ENCODE data around the gene C9orf40. TPM values are rescaled to one million over a fixed set of nuclear protein-coding genes. Genes with fewer than 3 reads are reported as not detected.

Gene C9orf40
- total RNA-seq (2012; rRNA removed) (0.36 and 1.7 TPM in 2 replicates), polyA plus RNA-seq (2012; rRNA removed) (1.9 TPM in 2 replicates), Bru-seq, nascent RNA (percentile 47 among the genes with signal in this experiment), BruChase-seq, experiment 1, labeled RNA remaining after a 6-hour chase (percentile 42 among the genes with signal in this experiment), BruChase-seq, experiment 2, labeled RNA remaining after a 2-hour chase (percentile 38 among the genes with signal in this experiment)
- polyA plus RNA-seq (2012; cell fraction: cytosol; rRNA removed) = 1.0 and 2.4 TPM in 2 replicates
- 0.62 and 2.0 TPM in 2 replicates for polyA plus RNA-seq (2012; cell fraction: nucleus; rRNA removed; ENCODE audit: low replicate concordance)
- long read RNA-seq, transcript C9orf40-201 (2 exons, 2,327 nt) = major isoform, 10 of 11 reads
- long read RNA-seq, partial matches to known transcripts = 0 of 11 reads
- long read RNA-seq, other reads (novel, unspliced or antisense) = 1 of 11 reads

- Histone ChIP-seq H2BK120ac (ENCODE audit: low read depth, low read length) (peak within 1 kb of the TSS; percentile 54), H2AK9ac (replicated peaks; ENCODE audit: low read depth, low read length, poor library complexity) (peak within 1 kb of the TSS; percentile 92), H3K4me1 (ENCODE audit: control insufficient read depth, insufficient read depth, low read length) (no peaks in the 10 kb centered on the region), H2BK20ac (ENCODE audit: low read depth, low read length) (no peak within 1 kb of the TSS), H3K14ac (replicated peaks; ENCODE audit: low read depth, low read length) (peak within 1 kb of the TSS; percentile 64), H3K23ac (ENCODE audit: low read depth, low read length) (peak within 1 kb of the TSS; percentile 93; the same call in 1 of the 2 replicates), H4K20me1 (ENCODE audit: insufficient read depth, low read length) (no peaks in the 10 kb centered on the region), H3K18ac (ENCODE audit: low read depth, low read length) (peak within 1 kb of the TSS; percentile 95), H3K4me3 (ENCODE audit: insufficient read depth, low read depth, low read length) (peak within 1 kb of the TSS; percentile 100), H3K4ac (ENCODE audit: low read depth, low read length) (peak within 1 kb of the TSS; percentile 61), H2BK5ac (ENCODE audit: low read depth, low read length, poor library complexity, severe bottlenecking) (peak within 1 kb of the TSS; percentile 80), H2BK15ac (ENCODE audit: low read depth, low read length) (0 out of 3 replicates have a peak within 1 kb of the TSS, but pooled peaks have one; percentile 11), H3K36me3 (ENCODE audit: control insufficient read depth, insufficient read depth, low read length) (no peaks in the 10 kb centered on the region), H4K8ac (ENCODE audit: low read depth in 2 of 2, low read length in 2 of 2) (peak within 1 kb of the TSS; percentile 87 to 89), H3K9me1 (ENCODE audit: insufficient read depth, low read length) (no peaks in the 10 kb centered on the region), H3K4me2 (ENCODE audit: low read depth, low read length) (peak within 1 kb of the TSS; percentile 92), H3K27ac (ENCODE audit: insufficient read depth, low read length) (peak within 1 kb of the TSS; percentile 82), H2AK5ac (ENCODE audit: low read depth, low read length) (peak within 1 kb of the TSS; percentile 35; the same call in 1 of the 2 replicates), H3K9ac (ENCODE audit: low read depth, low read length) (peak within 1 kb of the TSS; percentile 93), H3K79me1 (ENCODE audit: low read depth in 1 of 2, low read length in 2 of 2) (peaks cover 11 to 16% of the 10 kb centered on the region in 2 experiments), H3K9me3 (ENCODE audit: control insufficient read depth, insufficient read depth, low read length) (no peaks in the 10 kb centered on the region), H3K27me3 (ENCODE audit: control insufficient read depth, insufficient read depth, low read length) (no peaks in the 10 kb centered on the region), H2AFZ (replicated peaks; ENCODE audit: low read length, poor library complexity) (peak within 1 kb of the TSS; percentile 99), H4K91ac (ENCODE audit: insufficient read depth, low read depth, low read length) (peak within 1 kb of the TSS; percentile 33; the same call in 1 of the 2 replicates), H3K56ac (ENCODE audit: extremely low read depth, insufficient read depth, low read length) (peak within 1 kb of the TSS; percentile 61), H4K5ac (ENCODE audit: low read depth, low read length) (peak within 1 kb of the TSS; percentile 10; the same call in 1 of the 2 replicates)
- WGBS, 2 experiments (ENCODE audit: extremely low coverage in 2 of 2, insufficient read length in 1 of 2) = 1% methylated on average over 75 of the region's 125 CpGs; no CpG with 5 or more reads in 1 of the 2 experiments
- in situ Hi-C loops (cut with MboI; ENCODE audit: low sequenced_read_pairs) (no loop called here), dilution Hi-C loops (cut with HindIII; ENCODE audit: low sequenced_read_pairs, unreplicated experiment) (no loop called here), intact Hi-C loops (cut with micrococcal nuclease) (loop anchor here (1.0 to 2.0 kb wide), 3 partner anchors 75 to 176 kb away; no protein-coding TSS in a partner anchor)
- peak; percentile 96 for ATAC-seq (ENCODE audit: low read depth)
- peak; percentile 80 for DNase-seq
- CTCF ChIA-PET = interaction anchor here (0.6 to 0.8 kb wide), 2 partner anchors 38 to 180 kb away, joined by 3 to 5 read pairs; no protein-coding TSS in a partner anchor
- no TSS peak for BruUV-seq (replicated peaks)
- POLR2A ChIA-PET (ENCODE audit: unreplicated experiment) = interaction anchor here (0.5 to 0.6 kb wide), 3 partner anchors 16 to 123 kb away, joined by 3 to 5 read pairs (median 3); no protein-coding TSS in a partner anchor
- TF ChIP-seq POLR2A (IDR thresholded peaks at IDR 0.05; ENCODE audit: low read depth, low read length) (no peak), MAFK (IDR thresholded peaks at IDR 0.05; ENCODE audit: low read depth, low read length) (no peak), MAZ (IDR thresholded peaks at IDR 0.05; ENCODE audit: borderline replicate concordance, low read depth, low read length) (no peak; the same call in 1 of the 2 replicates), CHD1 (IDR thresholded peaks at IDR 0.05; ENCODE audit: low read depth, low read length) (no peak), NFE2L2 (IDR thresholded peaks at IDR 0.05; ENCODE audit: low read depth, low read length) (no peak), BHLHE40 (IDR thresholded peaks at IDR 0.05; ENCODE audit: low read depth, low read length) (peak; percentile 13; the same call in 1 of the 2 replicates), SMC3 (IDR thresholded peaks at IDR 0.05; ENCODE audit: low read depth, low read length) (no peak), CTCF (conservative IDR thresholded peaks at IDR 0.05; ENCODE audit: low read depth, low read length) (peak; percentile 81), MXI1 (IDR thresholded peaks at IDR 0.05; ENCODE audit: borderline replicate concordance, low read depth, low read length) (peak; percentile 72), USF2 (IDR thresholded peaks at IDR 0.05; ENCODE audit: low read depth, low read length) (no peak), RAD21 (IDR thresholded peaks at IDR 0.05; ENCODE audit: low read length) (peak; percentile 41), RCOR1 (IDR thresholded peaks at IDR 0.05; ENCODE audit: insufficient replicate concordance, low read length) (no peak)
Observed at GRCh38 chr9:74952201-74953151, at the start of gene C9orf40. Gene C9orf40, minus strand, starts transcription at chr9:74952912. Its CDS starts 301 bp downstream, at chr9:74952611.
